Measurements from ENCODE around the gene CYYR1. TPM values are rescaled to one million over a fixed set of nuclear protein-coding genes. Genes with fewer than 3 reads are reported as not detected.

CYYR1 gene
- total RNA-seq, 2 experiments from 2014 or later = not detected

DNA sequence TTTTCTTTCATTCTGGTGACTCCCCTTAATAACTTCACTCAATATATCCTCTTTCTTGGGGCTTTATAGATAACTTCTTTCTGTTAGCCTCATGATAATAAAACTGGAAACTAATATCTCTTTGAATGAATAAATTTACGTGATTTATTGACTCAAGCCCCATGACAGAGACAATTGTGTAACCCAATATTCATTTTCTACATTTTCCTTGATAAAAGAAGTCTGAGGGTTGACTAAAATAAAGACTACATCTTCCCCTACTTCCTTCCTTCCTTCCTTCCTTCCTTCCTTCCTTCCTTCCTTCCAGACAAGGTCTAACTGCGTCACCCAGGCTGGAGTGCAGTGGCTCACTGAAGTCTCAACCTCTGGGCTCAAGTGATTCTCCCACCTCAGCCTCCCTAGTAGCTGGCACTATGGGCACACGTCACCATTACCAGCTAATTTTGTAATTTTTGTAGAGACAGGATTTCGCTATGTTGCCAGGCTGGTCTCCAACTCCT lies 85.1 kb downstream of the CYYR1 start:
- Histone ChIP-seq H3K9me2 (ENCODE audit: insufficient read depth, low read length) (no peaks in the 10 kb centered on the region), H2AFZ (ENCODE audit: low read length) (no peak overlapping the region), H3K27ac (ENCODE audit: low read depth, low read length, poor library complexity, severe bottlenecking) (no peak overlapping the region), H3K79me2 (ENCODE audit: insufficient read depth, low read depth, low read length) (no peaks in the 10 kb centered on the region), H4K20me1 (ENCODE audit: insufficient read depth, low read length) (no peaks in the 10 kb centered on the region), H3K9me3 (ENCODE audit: low read length) (no peaks in the 10 kb centered on the region), H3K4me1 (ENCODE audit: insufficient read depth, low read length, poor library complexity, severe bottlenecking) (no peaks in the 10 kb centered on the region), H3K4me2 (ENCODE audit: low read length) (no peak overlapping the region), H3K4me3 (ENCODE audit: low read depth, low read length, poor library complexity, severe bottlenecking) (no peak overlapping the region), H3K36me3 (ENCODE audit: insufficient read depth, low read length) (no peaks in the 10 kb centered on the region)
- BruUV-seq (replicated peaks) = no TSS peak
- intact Hi-C loops (cut with micrococcal nuclease; ENCODE audit: unreplicated experiment) = no loop called here
- DNase-seq (ENCODE audit: low spot score) = no peak
- ChIA-PET CTCF (ENCODE audit: unreplicated experiment) (no interaction called here), POLR2A (interaction anchor here (0.5 to 0.6 kb wide), 2 partner anchors 22 to 276 kb away, joined by 3 read pairs; no protein-coding TSS in a partner anchor)
- TF ChIP-seq, protein P1, sequence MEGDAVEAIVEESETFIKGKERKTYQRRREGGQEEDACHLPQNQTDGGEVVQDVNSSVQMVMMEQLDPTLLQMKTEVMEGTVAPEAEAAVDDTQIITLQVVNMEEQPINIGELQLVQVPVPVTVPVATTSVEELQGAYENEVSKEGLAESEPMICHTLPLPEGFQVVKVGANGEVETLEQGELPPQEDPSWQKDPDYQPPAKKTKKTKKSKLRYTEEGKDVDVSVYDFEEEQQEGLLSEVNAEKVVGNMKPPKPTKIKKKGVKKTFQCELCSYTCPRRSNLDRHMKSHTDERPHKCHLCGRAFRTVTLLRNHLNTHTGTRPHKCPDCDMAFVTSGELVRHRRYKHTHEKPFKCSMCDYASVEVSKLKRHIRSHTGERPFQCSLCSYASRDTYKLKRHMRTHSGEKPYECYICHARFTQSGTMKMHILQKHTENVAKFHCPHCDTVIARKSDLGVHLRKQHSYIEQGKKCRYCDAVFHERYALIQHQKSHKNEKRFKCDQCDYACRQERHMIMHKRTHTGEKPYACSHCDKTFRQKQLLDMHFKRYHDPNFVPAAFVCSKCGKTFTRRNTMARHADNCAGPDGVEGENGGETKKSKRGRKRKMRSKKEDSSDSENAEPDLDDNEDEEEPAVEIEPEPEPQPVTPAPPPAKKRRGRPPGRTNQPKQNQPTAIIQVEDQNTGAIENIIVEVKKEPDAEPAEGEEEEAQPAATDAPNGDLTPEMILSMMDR (conservative IDR thresholded peaks at IDR 0.05; ENCODE audit: low read length) = no peak
- TF ChIP-seq EZH2phosphoT487 (IDR thresholded peaks at IDR 0.05; ENCODE audit: borderline replicate concordance, low read depth, low read length) = no peak

DNA sequence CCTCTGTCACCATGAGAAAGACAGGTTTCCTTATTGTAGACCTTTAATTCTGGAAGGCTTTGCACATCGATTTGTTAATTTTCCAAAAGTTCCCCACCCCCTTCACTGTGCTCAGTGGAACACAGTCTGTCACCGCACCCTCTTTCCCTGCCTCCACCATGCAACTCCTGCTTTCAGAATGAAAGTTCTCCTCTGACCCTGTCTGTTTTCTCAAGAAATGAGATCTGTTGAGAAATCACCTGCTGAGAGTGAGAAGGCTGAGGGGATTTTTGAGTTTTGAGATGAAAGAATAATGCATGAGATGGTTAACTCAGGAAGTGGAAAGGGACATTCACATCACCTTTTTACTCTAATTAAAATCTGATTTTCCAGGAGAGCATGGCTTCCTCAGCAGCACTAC lies 99.6 kb downstream of the CYYR1 start:
- Histone ChIP-seq H3K79me2 (ENCODE audit: insufficient read depth, low read depth, low read length) (no peaks in the 10 kb centered on the region), H3K4me3 (ENCODE audit: low read depth, low read length, poor library complexity, severe bottlenecking) (no peak overlapping the region), H3K4me1 (ENCODE audit: insufficient read depth, low read length, poor library complexity, severe bottlenecking) (no peaks in the 10 kb centered on the region), H3K4me2 (ENCODE audit: low read length) (no peak overlapping the region), H3K27ac (ENCODE audit: low read depth, low read length, poor library complexity, severe bottlenecking) (no peak overlapping the region), H3K9me3 (ENCODE audit: low read length) (no peaks in the 10 kb centered on the region), H2AFZ (ENCODE audit: low read length) (no peak overlapping the region), H3K9me2 (ENCODE audit: insufficient read depth, low read length) (no peaks in the 10 kb centered on the region), H4K20me1 (ENCODE audit: insufficient read depth, low read length) (no peaks in the 10 kb centered on the region), H3K36me3 (ENCODE audit: insufficient read depth, low read length) (no peaks in the 10 kb centered on the region)
- intact Hi-C loops (cut with micrococcal nuclease; ENCODE audit: unreplicated experiment) = no loop called here
- ChIA-PET CTCF (ENCODE audit: unreplicated experiment) (no interaction called here), POLR2A (interaction anchor here (0.7 kb wide), 1 partner anchor 1730 kb away, joined by 3 read pairs; no protein-coding TSS in a partner anchor)
- no TSS peak for BruUV-seq (replicated peaks)
- DNase-seq (ENCODE audit: low spot score) = no peak
- TF ChIP-seq, protein P1 (conservative IDR thresholded peaks at IDR 0.05; ENCODE audit: low read length) = no peak
- no peak for TF ChIP-seq EZH2phosphoT487 (IDR thresholded peaks at IDR 0.05; ENCODE audit: borderline replicate concordance, low read depth, low read length)

DNA sequence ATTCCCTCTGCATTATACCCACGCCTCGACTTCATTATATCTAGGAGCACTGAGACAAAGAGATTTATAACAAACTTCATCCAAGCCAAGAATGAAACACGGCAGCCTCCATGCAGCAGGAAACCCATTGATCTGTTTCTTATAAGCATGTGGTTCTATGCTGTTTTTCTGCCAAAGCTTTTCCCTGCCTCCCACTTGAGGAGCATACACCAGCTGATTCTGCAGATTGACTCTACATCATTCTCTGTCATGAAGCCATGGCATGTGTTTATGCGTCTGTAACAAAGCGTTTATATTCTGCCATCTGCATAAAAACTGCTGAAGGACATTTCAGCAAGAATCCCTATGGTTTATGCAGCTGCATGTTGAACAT lies 102.0 kb downstream of the CYYR1 start:
- Histone ChIP-seq H3K79me2 (ENCODE audit: insufficient read depth, low read depth, low read length) (no peaks in the 10 kb centered on the region), H3K9me2 (ENCODE audit: insufficient read depth, low read length) (no peaks in the 10 kb centered on the region), H3K36me3 (ENCODE audit: insufficient read depth, low read length) (no peaks in the 10 kb centered on the region), H3K4me2 (ENCODE audit: low read length) (no peak overlapping the region), H3K4me3 (ENCODE audit: low read depth, low read length, poor library complexity, severe bottlenecking) (no peak overlapping the region), H3K9me3 (ENCODE audit: low read length) (no peaks in the 10 kb centered on the region), H2AFZ (ENCODE audit: low read length) (no peak overlapping the region), H4K20me1 (ENCODE audit: insufficient read depth, low read length) (no peaks in the 10 kb centered on the region), H3K27ac (ENCODE audit: low read depth, low read length, poor library complexity, severe bottlenecking) (no peak overlapping the region), H3K4me1 (ENCODE audit: insufficient read depth, low read length, poor library complexity, severe bottlenecking) (no peaks in the 10 kb centered on the region)
- ChIA-PET CTCF (ENCODE audit: unreplicated experiment) (no interaction called here), POLR2A (interaction anchor here (0.7 kb wide), 1 partner anchor 12 kb away, joined by 3 read pairs; no protein-coding TSS in a partner anchor)
- intact Hi-C loops (cut with micrococcal nuclease; ENCODE audit: unreplicated experiment) = no loop called here
- DNase-seq (ENCODE audit: low spot score) = no peak
- BruUV-seq (replicated peaks) = no TSS peak
- TF ChIP-seq, protein P1 (conservative IDR thresholded peaks at IDR 0.05; ENCODE audit: low read length) = no peak
- TF ChIP-seq EZH2phosphoT487 (IDR thresholded peaks at IDR 0.05; ENCODE audit: borderline replicate concordance, low read depth, low read length) = no peak
